Sigmoid colon (tissue), 4 donors: ENCODE data around the gene OPN1SW.

ENCODE experiments used
- CTCF ChIP-seq, 4 experiments: fragments of 450-650 bp in 3 of 4; fragments of 200-600 bp in 1 of 4; IDR thresholded peaks; one replicate each; pipeline ENCODE4 v1.5.1; 2016 to 2019; ENCODE audit warnings: antibody characterized with exemption in 4 of 4, mild to moderate bottlenecking in 3 of 4, moderate library complexity in 2 of 4
- POLR2A ChIP-seq, 2 donors: fragments of 450-650 bp; IDR thresholded peaks; one replicate each; pipeline ENCODE4 v1.6.1; 2016; ENCODE audit warnings: antibody characterized with exemption in 2 of 2, mild to moderate bottlenecking in 2 of 2, moderate library complexity in 2 of 2
- POLR2AphosphoS5 ChIP-seq, 4 donors: sonication (generic); formaldehyde crosslinking; IDR thresholded peaks; one replicate each; pipeline ENCODE4 v1.6.1; 2017; ENCODE audit warnings: antibody characterized with exemption in 4 of 4

DNA sequence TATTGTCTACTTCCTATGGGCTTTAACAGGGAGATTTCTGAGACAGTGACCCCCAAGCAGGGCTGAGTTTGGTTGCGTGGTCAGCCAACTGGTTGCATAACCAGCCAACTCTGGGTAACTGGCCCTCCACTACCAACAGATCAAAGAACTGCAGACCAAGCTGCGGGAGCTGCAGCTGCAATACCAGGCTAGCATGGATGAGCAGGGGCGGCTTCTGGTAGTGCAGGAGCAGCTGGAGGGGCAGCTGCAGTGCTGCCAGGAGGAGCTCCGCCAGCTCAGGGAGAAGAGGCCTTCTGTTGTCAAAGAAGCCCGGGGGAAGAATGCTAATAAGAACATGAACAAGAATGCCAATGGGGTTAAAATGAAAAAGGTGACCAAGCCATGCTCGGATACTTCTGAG lies 38.9 kb upstream of the OPN1SW start:
- no peak for TF ChIP-seq POLR2A (IDR thresholded peaks at IDR 0.05)
- TF ChIP-seq CTCF (IDR thresholded peaks at IDR 0.05): no peak
- TF ChIP-seq POLR2AphosphoS5 (IDR thresholded peaks at IDR 0.05): no peak
